Neuronal stem cell (in vitro differentiated cells): ENCODE data around the gene ACKR2.

Source experiments
- DNase-seq: peaks from one replicate; pipeline ENCODE4 v3.0.0-alpha.2; 2013; ENCODE audit warnings: low spot score
- H2AFZ ChIP-seq: one replicate; pipeline ENCODE4 v1.6.1; 2013; ENCODE audit warnings: mild to moderate bottlenecking, low read length, inconsistent platforms
- H2AK5ac ChIP-seq: 2 replicates; pipeline ENCODE4 v1.6.1; 2013; ENCODE audit warnings: low read depth, mild to moderate bottlenecking, inconsistent platforms, low read length, moderate library complexity, mixed read lengths
- H2BK120ac ChIP-seq: 2 replicates; pipeline ENCODE4 v1.6.1; 2013; ENCODE audit warnings: low read depth, mild to moderate bottlenecking, inconsistent platforms, low read length, moderate library complexity, mixed read lengths
- H2BK12ac ChIP-seq: one replicate; pipeline ENCODE4 v1.6.1; 2013; ENCODE audit warnings: low read length, inconsistent platforms
- H2BK15ac ChIP-seq: 2 replicates; pipeline ENCODE4 v1.6.1; 2013; ENCODE audit warnings: mild to moderate bottlenecking, low read length, inconsistent platforms, mixed read lengths
- H2BK5ac ChIP-seq: one replicate; pipeline ENCODE4 v1.6.1; 2013; ENCODE audit warnings: inconsistent platforms, mild to moderate bottlenecking, low read length, moderate library complexity
- H3K14ac ChIP-seq: one replicate; pipeline ENCODE4 v1.6.1; 2013; ENCODE audit warnings: low read length, inconsistent platforms
- H3K18ac ChIP-seq: 2 replicates; pipeline ENCODE4 v1.6.1; 2013; ENCODE audit warnings: low read length, inconsistent platforms
- H3K23ac ChIP-seq: 2 replicates; pipeline ENCODE4 v1.6.1; 2013; ENCODE audit warnings: low read depth, mild to moderate bottlenecking, mixed read lengths, low read length, inconsistent platforms; ENCODE audit not compliant: poor library complexity
- H3K27ac ChIP-seq: replicated peaks from 3 replicates; pipeline ENCODE4 v1.5.1; 2013; ENCODE audit warnings: low read length, inconsistent platforms
- H3K27me3 ChIP-seq, 3 experiments: 2 replicates each; pipeline ENCODE4 v1.6.1; 2013; ENCODE audit warnings: low read length in 3 of 3, mild to moderate bottlenecking in 2 of 3, inconsistent platforms in 1 of 3, low read depth in 1 of 3, mixed read lengths in 1 of 3, moderate library complexity in 1 of 3; ENCODE audit not compliant: control insufficient read depth in 3 of 3, insufficient read depth in 3 of 3
- H3K36me3 ChIP-seq, 2 donors: replicated peaks in 1 of 2; 2 replicates each; pipeline ENCODE4 v1.6.1; 2013; ENCODE audit warnings: low read length in 2 of 2; ENCODE audit not compliant: control insufficient read depth in 2 of 2, insufficient read depth in 2 of 2
- H3K4ac ChIP-seq: 2 replicates; pipeline ENCODE4 v1.6.1; 2013; ENCODE audit warnings: inconsistent platforms, mild to moderate bottlenecking, low read length, moderate library complexity
- H3K4me1 ChIP-seq, 2 donors: 1 replicate in 1 of 2; 2 replicates in 1 of 2; pipeline ENCODE4 v1.6.1; 2013; ENCODE audit warnings: low read length in 2 of 2, low read depth in 1 of 2; ENCODE audit not compliant: control insufficient read depth in 2 of 2, insufficient read depth in 1 of 2
- H3K4me2 ChIP-seq: one replicate; pipeline ENCODE4 v1.6.1; 2013; ENCODE audit warnings: mild to moderate bottlenecking, low read length, inconsistent platforms; ENCODE audit not compliant: insufficient read depth, poor library complexity, severe bottlenecking
- H3K4me3 ChIP-seq, 2 donors: 2 replicates each; pipeline ENCODE4 v1.5.1; 2013; ENCODE audit warnings: low read length in 2 of 2, mild to moderate bottlenecking in 2 of 2, inconsistent platforms in 1 of 2, moderate library complexity in 1 of 2
- H3K79me1 ChIP-seq: one replicate; pipeline ENCODE4 v1.6.1; 2013; ENCODE audit warnings: low read depth, mild to moderate bottlenecking, inconsistent platforms, low read length, moderate library complexity
- H3K9ac ChIP-seq: one replicate; pipeline ENCODE4 v1.6.1; 2013; ENCODE audit warnings: mild to moderate bottlenecking, low read depth, low read length, inconsistent platforms; ENCODE audit not compliant: poor library complexity
- H3K9me3 ChIP-seq, 2 donors: replicated peaks in 1 of 2; 2 replicates each; pipeline versions ENCODE3 to v1.6.1; 2013; ENCODE audit warnings: low read length in 2 of 2, mild to moderate bottlenecking in 2 of 2, inconsistent platforms in 1 of 2, low read depth in 1 of 2, mixed read lengths in 1 of 2, moderate library complexity in 1 of 2; ENCODE audit not compliant: control insufficient read depth in 2 of 2, insufficient read depth in 1 of 2
- H4K8ac ChIP-seq: one replicate; pipeline ENCODE4 v1.6.1; 2013; ENCODE audit warnings: low read depth, mild to moderate bottlenecking, inconsistent platforms, low read length, moderate library complexity
- H4K91ac ChIP-seq: one replicate; pipeline ENCODE4 v1.6.1; 2013; ENCODE audit warnings: low read length, low read depth, mild to moderate bottlenecking, inconsistent platforms; ENCODE audit not compliant: poor library complexity
- WGBS, 2 donors: extraction: QIAGEN DNeasy Blood & Tissue Kit; methylation state at CpG; one replicate each; pipeline ENCODE4 v1.1.7; 2013; ENCODE audit warnings: missing lambda C conversion rate in 2 of 2, mixed read lengths in 1 of 2; ENCODE audit not compliant: insufficient read length in 2 of 2, insufficient replicate concordance in 1 of 2; ENCODE audit errors: extremely low coverage in 2 of 2; 5-methylcytosine and 5-hydroxymethylcytosine counted together

The ACKR2 gene

DNA sequence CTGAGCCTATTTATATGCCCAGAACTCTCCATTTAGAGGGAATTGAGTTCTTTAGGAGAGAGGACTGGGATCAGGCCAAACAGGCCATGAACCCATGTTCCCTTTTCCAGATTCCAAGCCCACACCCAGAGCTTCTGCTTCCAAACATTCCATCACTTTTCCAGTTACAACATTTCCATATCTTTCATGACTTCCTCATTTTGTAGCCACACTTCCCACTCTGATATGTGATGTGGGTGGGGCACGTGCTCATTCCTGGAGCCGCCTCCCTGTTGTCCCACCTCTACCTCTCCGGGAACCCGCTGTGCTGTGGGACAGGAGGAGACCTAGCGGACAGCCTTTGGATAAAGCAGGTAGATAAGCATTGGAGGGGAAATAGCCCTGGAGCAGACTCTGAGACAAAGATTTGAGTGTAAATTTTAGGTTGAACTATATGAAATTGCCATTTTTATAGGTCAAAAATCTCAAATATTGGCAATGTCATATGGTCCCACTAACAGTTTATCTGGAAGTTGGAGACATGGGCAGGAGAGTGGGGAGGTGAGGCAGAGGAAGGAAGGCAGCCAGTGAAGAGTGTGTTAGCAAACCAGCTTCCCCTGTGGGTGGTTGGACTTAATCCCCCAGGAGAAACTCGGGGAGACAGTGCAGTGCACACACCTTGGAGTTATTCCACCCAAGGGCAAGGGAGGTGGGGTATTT lies 34.6 kb downstream of the ACKR2 start:
- no peak overlapping the region for H2BK12ac ChIP-seq
- H2BK5ac ChIP-seq, result peak overlapping the region; percentile 42
- H3K36me3 ChIP-seq, result no peaks in the 10 kb centered on the region
- H4K8ac ChIP-seq, result no peak overlapping the region
- H3K9ac ChIP-seq, result no peak overlapping the region
- no peak overlapping the region for H3K4ac ChIP-seq
- H2BK15ac ChIP-seq, result no peak overlapping the region
- no peak overlapping the region for H2BK120ac ChIP-seq
- H3K4me2 ChIP-seq, result no peak overlapping the region
- no peak overlapping the region for H2AFZ ChIP-seq
- H3K4me3 ChIP-seq, result no peak overlapping the region
- H3K23ac ChIP-seq, result no peak overlapping the region
- no peak overlapping the region for H4K91ac ChIP-seq
- H3K4me1 ChIP-seq, result peaks cover 0 to 10% of the 10 kb centered on the region in 2 donors
- H3K18ac ChIP-seq, result peak overlapping the region; percentile 48
- H3K27ac ChIP-seq, result no peak overlapping the region
- no CpG with 5 or more reads among the region's 6 CpGs for WGBS, 2 donors
- no peak overlapping the region for H3K14ac ChIP-seq
- H3K27me3 ChIP-seq, result peaks cover 0 to 12% (median 0%) of the 10 kb centered on the region in 3 experiments
- no peaks in the 10 kb centered on the region for H3K79me1 ChIP-seq
- DNase-seq, result no peak
- H2AK5ac ChIP-seq, result no peak overlapping the region
- H3K9me3 ChIP-seq, result no peaks in the 10 kb centered on the region

DNA sequence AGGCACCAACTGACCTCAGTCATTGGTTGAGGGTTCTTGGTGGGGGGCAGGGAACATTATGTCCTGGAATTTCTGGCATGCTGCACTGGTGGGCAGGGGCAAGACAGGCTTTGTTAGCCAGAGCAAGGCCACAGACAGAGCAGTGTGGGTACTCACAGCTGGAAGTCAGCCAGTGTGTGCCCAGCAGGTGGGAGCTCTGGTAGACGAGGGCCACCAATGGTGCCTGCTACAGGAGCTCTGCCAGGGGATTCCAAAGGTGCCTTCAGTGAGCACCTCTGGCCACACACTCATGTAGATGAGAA lies 35.1 kb downstream of the ACKR2 start:
- H3K27me3 ChIP-seq, result peaks cover 0 to 8% (median 0%) of the 10 kb centered on the region in 3 experiments
- H2BK12ac ChIP-seq, result no peak overlapping the region
- no peak overlapping the region for H2AFZ ChIP-seq
- H2AK5ac ChIP-seq, result no peak overlapping the region
- H2BK5ac ChIP-seq, result peak overlapping the region; percentile 42
- H2BK120ac ChIP-seq, result no peak overlapping the region
- H3K4me2 ChIP-seq, result no peak overlapping the region
- no peak overlapping the region for H3K18ac ChIP-seq
- H3K36me3 ChIP-seq, result no peaks in the 10 kb centered on the region
- no peak overlapping the region for H3K27ac ChIP-seq
- H3K4me1 ChIP-seq, result peaks cover 0 to 10% of the 10 kb centered on the region in 2 donors
- H3K4me3 ChIP-seq, result no peak overlapping the region
- H3K9ac ChIP-seq, result no peak overlapping the region
- H3K79me1 ChIP-seq, result no peaks in the 10 kb centered on the region
- no peak overlapping the region for H3K4ac ChIP-seq
- no CpG with 5 or more reads among the region's 1 CpG for WGBS, 2 donors
- no peak overlapping the region for H3K14ac ChIP-seq
- no peak overlapping the region for H4K8ac ChIP-seq
- no peak for DNase-seq
- H3K23ac ChIP-seq, result no peak overlapping the region
- H3K9me3 ChIP-seq, result no peaks in the 10 kb centered on the region
- H4K91ac ChIP-seq, result no peak overlapping the region
- H2BK15ac ChIP-seq, result no peak overlapping the region

DNA sequence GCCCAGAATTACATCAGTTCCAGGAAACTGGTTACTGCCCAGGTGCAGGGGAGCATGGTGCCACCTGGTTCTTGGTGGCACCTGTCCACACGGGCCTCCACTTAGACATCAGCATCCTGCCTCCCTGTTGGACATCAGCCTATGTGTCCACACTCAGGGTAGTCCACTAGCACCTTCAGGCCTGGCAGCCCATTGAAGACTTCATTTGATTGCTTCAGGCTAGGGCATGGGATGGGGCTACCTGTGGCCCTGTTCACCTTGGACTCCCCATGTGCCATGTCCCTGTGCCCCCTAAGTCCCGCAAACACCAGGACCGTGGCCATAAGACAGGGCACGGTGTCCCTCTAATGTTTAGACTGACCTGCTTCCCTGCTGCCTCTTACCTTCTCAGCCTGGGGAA lies 35.6 kb downstream of the ACKR2 start:
- H3K4me1 ChIP-seq, result peaks cover 0 to 10% of the 10 kb centered on the region in 2 donors
- no CpG with 5 or more reads among the region's 4 CpGs for WGBS, 2 donors

DNA sequence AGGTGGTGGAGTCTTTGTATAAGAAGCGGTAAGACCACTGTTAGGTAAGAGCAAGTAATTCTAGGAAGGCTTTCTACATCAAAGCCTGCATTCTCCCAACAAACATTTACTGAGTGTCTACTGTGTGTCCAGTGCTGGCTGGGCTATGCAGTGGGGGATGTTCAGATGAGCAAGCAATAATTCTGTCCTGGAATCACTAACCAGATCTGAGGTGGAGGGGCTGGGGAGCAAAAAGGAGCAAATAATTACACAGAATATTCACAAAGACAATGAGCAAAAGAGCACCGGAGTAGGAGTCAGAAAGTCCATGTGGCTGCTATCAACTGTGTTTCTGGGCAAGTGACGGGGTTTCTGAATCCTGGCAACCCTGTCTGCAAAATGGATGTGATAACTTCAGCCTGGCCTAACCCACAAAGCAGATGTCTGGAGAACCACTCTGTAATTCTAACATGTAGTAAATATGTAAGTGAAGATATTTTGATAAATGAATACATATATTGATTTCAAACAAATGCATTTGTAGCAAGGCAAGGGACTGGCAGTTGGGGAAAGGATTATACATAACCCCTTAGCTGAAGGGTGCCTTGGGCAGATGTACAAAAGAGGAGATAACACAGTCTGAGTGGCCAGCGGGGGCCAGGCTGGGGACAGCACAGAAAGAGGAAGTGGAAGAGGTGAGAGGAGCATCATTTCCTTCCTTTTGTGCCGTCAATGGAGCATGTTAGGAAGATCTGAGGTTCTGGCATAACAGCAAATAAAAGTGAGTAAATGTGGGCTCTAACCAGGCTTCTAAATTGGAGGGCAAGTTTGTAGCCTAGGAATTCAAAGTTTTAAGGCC lies 37.7 kb downstream of the ACKR2 start:
- Histone ChIP-seq H2AK5ac (no peak overlapping the region), H3K9ac (no peak overlapping the region), H3K27me3 (peaks cover 0 to 8% (median 0%) of the 10 kb centered on the region in 3 experiments), H3K9me3 (no peaks in the 10 kb centered on the region), H3K18ac (no peak overlapping the region), H3K23ac (no peak overlapping the region), H2BK120ac (no peak overlapping the region), H2AFZ (peak overlapping the region; percentile 44), H3K4me1 (peaks cover 0 to 10% of the 10 kb centered on the region in 2 donors), H3K36me3 (no peaks in the 10 kb centered on the region), H4K8ac (no peak overlapping the region), H3K79me1 (no peaks in the 10 kb centered on the region), H2BK15ac (no peak overlapping the region), H3K27ac (no peak overlapping the region), H3K4ac (no peak overlapping the region), H4K91ac (no peak overlapping the region), H3K4me2 (no peak overlapping the region), H2BK5ac (no peak overlapping the region), H3K4me3 (no peak overlapping the region), H3K14ac (no peak overlapping the region), H2BK12ac (no peak overlapping the region)
- WGBS, 2 donors, result no CpG with 5 or more reads among the region's 5 CpGs
- DNase-seq, result no peak

More for the DNA sequence above, 35.6 kb downstream of the ACKR2 start:
- Histone ChIP-seq H3K27me3 (peaks cover 0 to 8% (median 0%) of the 10 kb centered on the region in 3 experiments), H2BK5ac (no peak overlapping the region), H3K4me2 (no peak overlapping the region), H3K9me3 (no peaks in the 10 kb centered on the region), H3K4me3 (peak overlapping the region in 1 of 2 donors; percentile 7), H2AFZ (no peak overlapping the region), H3K79me1 (no peaks in the 10 kb centered on the region), H3K14ac (peak overlapping the region; percentile 40), H3K9ac (no peak overlapping the region), H3K36me3 (no peaks in the 10 kb centered on the region), H4K8ac (no peak overlapping the region), H3K4ac (no peak overlapping the region), H2AK5ac (no peak overlapping the region), H3K23ac (no peak overlapping the region), H4K91ac (no peak overlapping the region), H2BK12ac (no peak overlapping the region), H2BK15ac (no peak overlapping the region), H2BK120ac (no peak overlapping the region), H3K18ac (no peak overlapping the region), H3K27ac (no peak overlapping the region)
- DNase-seq, result no peak
